Stimulated activated CD4-positive, alpha-beta T cell treated with anti-CD3 and anti-CD28 coated beads, Interleukin-4, amount 100 ng/mL, for 24 hours (primary cell): Measurements from ENCODE around the gene SLC18B1.
A peak's percentile ranks its signal among the peaks of the same experiment; 100 is the strongest.
"Not testable (repeated sequence)": the region's sequence is repeated elsewhere in the genome, so short reads cannot be mapped to it uniquely, and the experiment has no call there.

Experiments used
- DNase-seq: peaks from one replicate; pipeline ENCODE4 v3.0.0-alpha.2; 2020

Gene SLC18B1

DNA sequence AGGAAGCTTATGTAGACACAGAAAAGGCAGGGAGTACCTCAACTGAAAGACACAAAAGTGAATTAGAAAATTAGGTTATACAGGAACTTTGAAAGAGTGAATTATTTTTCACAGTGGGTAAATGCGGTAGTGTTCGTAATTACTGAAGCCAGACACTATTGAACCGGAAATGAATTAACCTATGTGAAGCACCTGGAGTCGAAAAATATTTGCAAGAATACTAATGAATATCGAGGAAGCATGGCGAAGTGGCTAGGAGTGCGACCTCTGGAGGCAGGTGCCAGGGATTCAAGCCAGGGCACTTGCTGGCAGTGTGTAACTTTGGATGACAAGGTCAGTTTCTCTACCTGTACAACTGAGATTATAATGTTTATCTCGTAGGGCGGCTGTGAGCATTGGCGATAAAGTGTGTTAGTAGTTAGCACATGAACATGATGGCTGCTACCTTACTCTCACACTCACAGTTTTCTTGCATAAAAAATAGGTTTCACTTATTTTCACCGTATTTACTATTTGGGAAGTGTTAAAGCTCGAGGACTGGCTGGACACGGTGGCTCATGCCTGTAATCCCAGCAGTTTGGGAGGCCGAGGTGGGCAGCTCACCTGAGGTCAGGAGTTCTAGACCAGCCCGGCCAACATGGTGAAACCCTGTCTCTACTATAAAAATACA is 567 bp upstream of the SLC18B1 start:
- peak; percentile 79 for DNase-seq

DNA sequence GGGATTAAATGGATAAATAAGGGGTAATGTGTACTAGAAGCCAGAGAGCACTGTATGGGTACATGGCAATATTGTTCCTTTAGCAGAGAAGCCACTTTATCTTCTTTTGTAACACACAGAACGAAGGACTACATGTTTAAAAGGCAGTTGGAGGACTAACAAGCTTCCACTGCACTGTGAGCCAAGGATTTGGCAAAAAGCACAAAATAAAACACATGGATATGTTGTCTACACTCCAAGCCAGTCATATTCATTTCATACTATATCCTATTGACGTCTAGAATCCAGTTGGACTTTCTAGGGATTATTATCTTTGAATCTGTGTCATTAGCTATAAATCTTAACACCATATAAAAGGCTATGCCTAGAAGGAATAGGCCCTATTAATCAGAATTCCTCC is 3.0 kb downstream of the SLC18B1 start:
- no peak for DNase-seq

DNA sequence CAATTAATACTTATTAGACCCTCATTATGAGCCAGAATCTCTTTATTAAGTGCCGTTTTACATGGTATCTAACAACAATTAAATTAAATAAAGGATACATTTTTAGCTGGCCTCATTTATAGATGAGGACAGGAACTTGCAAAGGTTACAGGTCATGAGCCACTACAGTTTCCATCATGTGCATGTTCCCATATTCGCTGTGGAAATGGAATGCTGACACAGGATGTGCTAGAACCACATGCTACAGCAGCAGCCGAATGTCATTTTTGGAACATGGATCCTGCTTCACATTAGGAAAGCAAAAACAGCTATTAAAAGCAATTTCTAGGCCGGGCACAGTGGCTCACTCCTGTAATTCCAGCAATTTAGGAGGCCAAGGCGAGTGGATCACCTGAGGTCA is 5.9 kb downstream of the SLC18B1 start:
- no peak for DNase-seq

GRCh38 chr6:132790450-132790849 is 8.0 kb downstream of the SLC18B1 start:
- no peak for DNase-seq

DNA sequence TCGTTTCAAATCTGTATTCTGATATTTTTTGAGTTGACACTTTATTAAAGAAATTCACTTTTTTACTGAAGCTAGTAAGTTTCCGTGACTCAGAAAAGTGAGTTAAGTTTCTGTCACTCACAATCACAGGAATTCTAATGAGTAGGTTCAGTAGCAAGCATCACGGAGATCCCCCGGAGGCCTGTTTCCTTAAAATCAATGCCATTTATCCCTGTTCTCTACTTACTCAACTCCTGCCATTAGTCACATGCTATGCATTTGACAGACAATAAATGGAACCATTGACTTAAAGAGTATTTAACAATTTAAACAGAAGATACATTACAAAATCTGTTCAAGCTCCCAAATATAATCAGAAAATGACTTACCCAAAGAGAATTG is 9.1 kb downstream of the SLC18B1 start:
- no peak for DNase-seq

GRCh38 chr6:132788658-132789395 is 9.6 kb downstream of the SLC18B1 start:
- DNase-seq = no peak

DNA sequence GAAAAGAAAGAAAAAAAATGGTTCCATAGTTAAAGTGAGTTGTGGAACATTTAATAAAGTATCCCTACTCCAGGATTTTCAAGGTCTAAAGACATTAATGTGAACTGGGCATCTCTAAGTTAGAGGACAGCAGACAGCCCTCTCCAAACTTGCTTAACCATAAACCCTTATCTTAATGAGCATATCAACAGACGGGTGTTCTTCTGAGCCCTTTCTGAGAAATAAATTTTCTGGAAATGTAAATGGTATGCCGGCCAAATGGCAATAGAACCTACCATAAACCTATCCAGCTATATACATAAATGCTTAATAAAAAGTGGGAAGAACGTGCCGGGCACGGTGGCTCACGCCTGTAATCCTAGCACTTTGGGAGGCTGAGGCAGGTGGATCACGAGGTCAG is 12.5 kb downstream of the SLC18B1 start:
- no peak for DNase-seq

- no peak for DNase-seq
Measured at GRCh38 chr6:132780770-132781371, 17.6 kb downstream of the SLC18B1 start.

DNA sequence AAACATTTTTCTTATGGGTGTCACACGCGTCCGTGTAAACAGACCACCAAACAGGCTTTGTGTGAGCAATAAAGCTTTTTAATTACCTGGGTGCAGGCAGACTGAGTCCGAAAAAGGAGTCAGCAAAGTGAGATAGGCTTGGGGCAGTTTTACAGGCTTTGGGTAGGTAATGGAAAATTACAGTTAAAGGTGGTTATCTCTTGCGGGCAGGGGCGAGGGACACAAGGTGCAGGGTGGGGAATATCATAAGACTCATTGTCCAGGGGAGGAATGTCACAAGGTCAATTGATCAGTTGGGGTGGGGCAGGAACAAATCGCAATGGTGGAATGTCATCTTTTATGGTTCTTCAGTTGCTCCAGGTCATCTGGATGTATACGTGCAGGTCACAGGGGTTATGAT is 20.6 kb downstream of the SLC18B1 start:
- not testable (repeated sequence) for DNase-seq

DNA sequence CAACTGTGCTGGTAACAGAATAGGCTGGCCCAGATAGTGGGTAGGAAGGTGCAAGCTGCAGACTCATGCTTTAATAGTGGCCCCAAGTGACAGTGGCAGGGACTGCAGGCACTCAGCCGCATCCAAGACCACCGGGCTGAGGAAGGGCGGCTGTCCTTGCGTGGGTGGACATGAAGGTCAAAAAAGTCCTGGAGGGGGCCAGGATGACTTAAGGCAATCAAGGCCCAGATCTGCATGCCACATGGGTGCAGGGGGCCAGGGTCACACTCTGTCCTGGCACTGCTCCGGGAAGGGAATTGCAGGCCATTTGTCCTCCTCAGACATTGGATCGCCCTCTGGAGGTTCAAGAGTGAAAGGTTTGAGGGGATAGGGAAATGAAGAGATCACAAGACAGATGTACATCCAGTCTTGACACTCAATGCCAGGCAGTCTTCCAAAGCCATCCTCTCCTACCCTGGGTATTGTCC is 30.4 kb downstream of the SLC18B1 start:
- peak; percentile 5 for DNase-seq

GRCh38 chr6:132765560-132765959 is 32.9 kb downstream of the SLC18B1 start:
- no peak for DNase-seq

GRCh38 chr6:132764370-132764769 is 34.1 kb downstream of the SLC18B1 start:
- DNase-seq = peak; percentile 7

DNA sequence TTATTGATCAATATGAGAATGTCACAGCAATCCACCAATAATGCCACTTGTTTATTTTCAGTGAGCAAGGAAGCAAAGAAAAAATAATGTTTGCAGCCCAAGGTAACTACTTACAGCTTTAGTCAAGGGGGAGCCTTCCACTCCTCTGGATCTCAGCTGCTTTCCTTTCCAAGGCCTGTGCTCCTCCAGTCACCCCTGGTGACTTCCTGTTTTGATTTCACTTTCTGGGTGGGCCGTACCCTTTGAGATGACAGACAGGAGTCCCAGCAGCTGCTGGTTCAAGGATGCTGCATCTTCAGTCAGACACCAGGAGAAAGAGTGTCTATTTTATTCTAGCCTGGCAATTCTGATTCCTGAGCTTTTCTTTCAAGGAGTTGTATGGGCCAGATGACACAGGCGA is 35.2 kb downstream of the SLC18B1 start:
- peak; percentile 42 for DNase-seq

DNA sequence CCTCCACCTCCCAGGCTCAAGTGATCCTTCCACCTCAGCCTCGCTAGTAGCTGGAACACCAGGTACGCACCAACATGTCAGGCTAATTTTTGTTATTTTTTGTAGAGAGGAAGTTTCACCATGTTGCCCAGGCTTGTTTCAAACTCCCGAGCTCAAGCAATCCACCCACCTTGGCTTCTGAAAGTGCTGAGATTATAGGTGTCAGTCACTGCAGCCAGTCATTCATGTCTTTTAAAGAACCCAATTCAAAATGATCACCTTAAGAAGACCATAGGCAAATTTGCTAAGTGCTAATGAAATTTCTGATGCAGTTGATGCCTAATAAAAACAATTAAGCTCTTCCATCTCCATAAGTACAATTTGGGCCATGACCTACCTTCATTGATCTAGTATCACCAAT is 38.2 kb downstream of the SLC18B1 start:
- DNase-seq = no peak

DNA sequence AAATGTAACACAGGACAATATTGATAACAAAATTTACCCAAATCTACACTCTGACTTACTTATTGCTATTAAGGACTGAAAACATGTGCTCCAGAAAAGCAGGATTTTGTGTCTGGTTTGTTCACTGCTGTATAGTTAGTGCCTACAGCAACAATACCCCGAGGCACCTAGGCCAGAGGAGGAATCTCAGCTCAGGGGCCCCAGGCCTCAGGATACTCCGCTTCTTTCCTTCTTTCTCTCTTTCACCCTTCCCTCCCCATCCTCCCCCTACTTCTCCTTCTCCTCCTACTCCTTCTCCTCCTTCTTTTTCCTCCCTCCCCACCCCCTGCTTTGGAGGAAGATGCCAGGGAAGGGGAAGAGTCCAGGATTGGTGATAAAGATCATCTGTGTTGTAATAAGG is 39.7 kb downstream of the SLC18B1 start:
- DNase-seq = no peak

- DNase-seq = no peak
Measured at GRCh38 chr6:132752255-132752654, 46.2 kb downstream of the SLC18B1 start.

- DNase-seq = no peak
Measured at GRCh38 chr6:132751828-132752227, 46.6 kb downstream of the SLC18B1 start.

- DNase-seq = no peak
Measured at GRCh38 chr6:132751306-132751705, 47.1 kb downstream of the SLC18B1 start.

DNA sequence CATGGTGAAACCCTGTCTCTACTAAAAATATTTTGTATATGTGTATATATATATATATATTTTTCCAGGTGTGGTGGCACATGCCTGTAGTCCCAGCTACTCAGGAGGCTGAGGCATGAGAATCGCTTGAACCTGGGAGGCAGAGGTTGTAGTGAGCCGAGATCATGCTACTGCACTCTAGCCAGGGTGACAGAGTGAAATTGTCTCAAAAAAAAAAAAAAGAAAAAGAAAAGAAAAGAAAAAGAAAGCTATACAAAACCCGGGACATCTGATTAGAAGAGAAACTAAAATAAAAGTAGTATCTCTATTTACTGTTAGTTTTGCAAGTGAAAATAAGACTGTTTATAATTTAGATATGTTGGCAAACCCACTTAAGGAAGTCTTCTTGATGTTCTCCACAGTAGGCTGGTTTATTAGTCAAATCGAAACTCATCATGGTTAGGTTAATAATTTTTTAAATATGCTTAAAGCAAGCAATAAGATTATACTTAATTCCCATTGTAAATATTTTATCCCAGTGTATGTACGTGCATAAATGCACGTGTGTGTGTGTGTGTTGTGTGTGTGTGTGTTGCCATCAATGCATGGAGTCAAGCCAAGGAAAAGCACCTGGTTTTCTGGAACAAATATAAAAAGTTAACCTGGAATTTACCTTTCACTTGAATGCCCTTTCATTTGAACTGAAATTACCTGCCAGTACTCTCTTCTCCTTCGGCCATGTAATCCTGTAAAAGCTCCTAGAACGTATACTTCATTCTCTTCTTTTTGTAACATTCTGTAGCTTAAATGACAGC is 47.8 kb downstream of the SLC18B1 start:
- no peak for DNase-seq

- DNase-seq = no peak
Measured at GRCh38 chr6:132749111-132749510, 49.3 kb downstream of the SLC18B1 start.

GRCh38 chr6:132748446-132748845 is 50.0 kb downstream of the SLC18B1 start:
- no peak for DNase-seq

DNA sequence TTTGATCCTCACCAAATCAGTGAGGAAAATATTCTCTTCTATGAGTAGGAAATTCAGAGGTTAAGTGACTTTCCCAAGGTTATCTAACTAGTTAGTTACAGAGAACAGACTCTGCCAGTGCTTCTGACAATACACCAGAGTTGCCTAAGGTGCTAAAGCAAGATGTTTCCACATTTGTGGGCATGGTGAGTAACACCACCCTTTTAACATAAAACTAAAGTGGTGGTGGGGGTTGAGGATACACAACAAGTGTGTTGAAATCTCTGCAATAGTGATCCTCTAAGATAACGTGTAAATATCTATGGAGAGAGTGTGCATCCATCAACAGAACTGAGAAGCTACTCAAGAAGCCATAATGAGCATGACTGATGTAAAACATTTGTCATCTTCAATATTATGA is 52.4 kb downstream of the SLC18B1 start:
- DNase-seq = no peak

GRCh38 chr6:132742495-132742894 is 55.9 kb downstream of the SLC18B1 start:
- DNase-seq = no peak
